Liver (tissue), 9 donors: ENCODE measurements around the gene ASCL2. TPM values are rescaled to one million over a fixed set of nuclear protein-coding genes. Genes with fewer than 3 reads are reported as not detected.

Experiments used
- DNase-seq: peaks from one replicate; pipeline ENCODE4 v3.0.0-alpha.2; 2017; ENCODE audit warnings: low spot score
- H3K27ac ChIP-seq, 2 donors: one replicate each; pipeline ENCODE4 v1.7.0; 2013; ENCODE audit warnings: inconsistent platforms in 2 of 2, low read length in 2 of 2, control low read depth in 1 of 2, low read depth in 1 of 2, mild to moderate bottlenecking in 1 of 2
- H3K27me3 ChIP-seq, 4 donors: one replicate each; pipeline versions ENCODE4 v1.6.1 to v1.7.0; 2013; ENCODE audit warnings: low read length in 3 of 4, inconsistent platforms in 1 of 4, mild to moderate bottlenecking in 1 of 4, moderate library complexity in 1 of 4; ENCODE audit not compliant: control insufficient read depth in 4 of 4, insufficient read depth in 4 of 4
- H3K36me3 ChIP-seq, 4 donors: one replicate each; pipeline versions ENCODE4 v1.6.1 to v1.7.0; 2013; ENCODE audit warnings: low read length in 3 of 4, mild to moderate bottlenecking in 3 of 4, low read depth in 1 of 4, moderate library complexity in 1 of 4; ENCODE audit not compliant: control insufficient read depth in 4 of 4, insufficient read depth in 3 of 4
- H3K4me1 ChIP-seq, 4 donors: one replicate each; pipeline versions ENCODE4 v1.6.1 to v1.7.0; 2013; ENCODE audit warnings: low read length in 3 of 4, mild to moderate bottlenecking in 3 of 4, moderate library complexity in 1 of 4; ENCODE audit not compliant: control insufficient read depth in 4 of 4, insufficient read depth in 4 of 4
- H3K4me3 ChIP-seq, 3 donors: one replicate each; pipeline versions ENCODE4 v1.6.1 to v1.7.0; 2013; ENCODE audit warnings: low read length in 3 of 3, control low read depth in 1 of 3, low read depth in 1 of 3, mild to moderate bottlenecking in 1 of 3
- H3K9ac ChIP-seq, 2 donors: one replicate each; pipeline ENCODE4 v1.7.0; 2013; ENCODE audit warnings: low read length in 2 of 2, mild to moderate bottlenecking in 2 of 2, moderate library complexity in 2 of 2, control low read depth in 1 of 2, low read depth in 1 of 2
- H3K9me3 ChIP-seq, 4 donors: one replicate each; pipeline versions ENCODE4 v1.6.1 to v1.7.0; 2013; ENCODE audit warnings: low read length in 3 of 4; ENCODE audit not compliant: control insufficient read depth in 4 of 4
- ATF3 ChIP-seq: IDR thresholded peaks from 2 replicates; pipeline ENCODE4 v1.6.1; 2016; ENCODE audit warnings: antibody characterized with exemption
- CTCF ChIP-seq: fragments of 150-350 bp; IDR thresholded peaks from 2 replicates; pipeline ENCODE4 v1.5.1; 2017; ENCODE audit warnings: improper control_type of control experiment, low read depth, low read length; ENCODE audit not compliant: missing input control
- EGR1 ChIP-seq, 2 donors: IDR thresholded peaks; 2 replicates each; pipeline ENCODE4 v1.6.1; 2016 to 2018; ENCODE audit warnings: antibody characterized with exemption in 2 of 2, low read depth in 2 of 2
- GABPA ChIP-seq, 2 donors: IDR thresholded peaks in 1 of 2; conservative IDR thresholded peaks in 1 of 2; 2 replicates each; pipeline ENCODE4 v1.6.1; 2016; ENCODE audit warnings: antibody characterized with exemption in 2 of 2, mild to moderate bottlenecking in 1 of 2, moderate library complexity in 1 of 2
- HNF4A ChIP-seq, 2 donors: conservative IDR thresholded peaks; 2 replicates each; pipeline ENCODE4 v1.6.1; 2016; ENCODE audit warnings: antibody characterized with exemption in 2 of 2, mild to moderate bottlenecking in 2 of 2
- HNF4G ChIP-seq: IDR thresholded peaks from 2 replicates; pipeline ENCODE4 v1.6.1; 2016; ENCODE audit warnings: antibody characterized with exemption
- JUND ChIP-seq, 2 donors: IDR thresholded peaks; 2 replicates each; pipeline ENCODE4 v1.6.1; 2016; ENCODE audit warnings: antibody characterized with exemption in 2 of 2
- MAX ChIP-seq: IDR thresholded peaks from 2 replicates; pipeline ENCODE4 v1.6.1; 2016; ENCODE audit warnings: antibody characterized with exemption
- NR2F2 ChIP-seq: IDR thresholded peaks from 2 replicates; pipeline ENCODE4 v1.6.1; 2016; ENCODE audit warnings: antibody characterized with exemption
- RAD21 ChIP-seq, 2 donors: IDR thresholded peaks; 2 replicates each; pipeline ENCODE4 v1.6.1; 2016; ENCODE audit warnings: antibody characterized with exemption in 2 of 2, mild to moderate bottlenecking in 2 of 2
- REST ChIP-seq: IDR thresholded peaks from 2 replicates; pipeline ENCODE4 v1.6.1; 2016; ENCODE audit warnings: antibody characterized with exemption, mild to moderate bottlenecking
- RXRA ChIP-seq, 2 donors: IDR thresholded peaks; 2 replicates each; pipeline ENCODE4 v1.6.1; 2017 to 2018; ENCODE audit warnings: antibody characterized with exemption in 2 of 2, mild to moderate bottlenecking in 1 of 2
- TAF1 ChIP-seq: conservative IDR thresholded peaks from 2 replicates; pipeline ENCODE4 v1.6.1; 2016; ENCODE audit warnings: antibody characterized with exemption, mild to moderate bottlenecking
- ZBTB33 ChIP-seq: IDR thresholded peaks from 2 replicates; pipeline ENCODE4 v1.6.1; 2016; ENCODE audit warnings: antibody characterized with exemption
- WGBS: extraction: QIAGEN DNeasy Blood & Tissue Kit; methylation state at CpG from one replicate; pipeline ENCODE4 v1.1.7; 2013; 5-methylcytosine and 5-hydroxymethylcytosine counted together
- polyA plus RNA-seq, 2 donors: library from polyadenylated mRNA; stranded (reverse) in 1 of 2; unstranded in 1 of 2; fragments of 200-250 nt in 1 of 2; fragments of >200 nt in 1 of 2; fragmentation: Nextera tagmentation in 1 of 2; extraction: Ambion mirVana in 1 of 2; gene quantifications; one replicate each; pipeline versions ENCODE4 v1.2.1 to v1.2.3, GENCODE V29; 2013 to 2015
- total RNA-seq, 2 donors: library from RNA; depleted of rRNA; stranded (reverse); fragments of >200 nt; gene quantifications; one replicate each; pipeline ENCODE4 v1.2.3, GENCODE V29; 2014
- donor health status: healthy.
- donor health status: healthy.
- donor health status: healthy.
- donor health status: healthy.
- donor health status: healthy.

The ASCL2 gene
- total and polyA plus RNA-seq, 4 donors: 0.17 to 0.47 (median 0.32) TPM

GRCh38 chr11:2248762-2249161, 21.6 kb downstream of the ASCL2 start (continued):
- no peak for TF ChIP-seq ATF3
- TF ChIP-seq GABPA (IDR thresholded peaks at IDR 0.05 in 1 of 2, conservative IDR thresholded peaks at IDR 0.05 in 1 of 2): no peak
- TF ChIP-seq HNF4A (conservative IDR thresholded peaks at IDR 0.05): no peak

- Histone ChIP-seq H3K9me3 (no peaks in the 10 kb centered on the region), H3K9ac (no peak overlapping the region), H3K36me3 (no peaks in the 10 kb centered on the region), H3K4me3 (no peak overlapping the region), H3K27ac (no peak overlapping the region), H3K4me1 (peaks cover 0 to 3% (median 0%) of the 10 kb centered on the region in 4 donors), H3K27me3 (no peaks in the 10 kb centered on the region)
- DNase-seq: no peak
- WGBS: 87% methylated on average over 11 of the region's 11 CpGs
- TF ChIP-seq RXRA (IDR thresholded peaks at IDR 0.05): no peak
- no peak for TF ChIP-seq HNF4G
- TF ChIP-seq EGR1 (IDR thresholded peaks at IDR 0.05; ENCODE audit: low read depth in 2 of 2): no peak
- no peak for TF ChIP-seq TAF1
- TF ChIP-seq CTCF: no peak
- no peak for TF ChIP-seq RAD21 (IDR thresholded peaks at IDR 0.05)
- no peak for TF ChIP-seq REST
- TF ChIP-seq MAX: no peak
- no peak for TF ChIP-seq HNF4A (conservative IDR thresholded peaks at IDR 0.05)
- TF ChIP-seq JUND (IDR thresholded peaks at IDR 0.05): no peak
- TF ChIP-seq ZBTB33: no peak
- no peak for TF ChIP-seq NR2F2
Observed at GRCh38 chr11:2248242-2248641, 22.1 kb downstream of the ASCL2 start.
